ENCODE data around the gene LGALS7B.
"Not testable (repeated sequence)": the region's sequence is repeated elsewhere in the genome, so short reads cannot be mapped to it uniquely, and the experiment has no call there.

The LGALS7B gene

DNA sequence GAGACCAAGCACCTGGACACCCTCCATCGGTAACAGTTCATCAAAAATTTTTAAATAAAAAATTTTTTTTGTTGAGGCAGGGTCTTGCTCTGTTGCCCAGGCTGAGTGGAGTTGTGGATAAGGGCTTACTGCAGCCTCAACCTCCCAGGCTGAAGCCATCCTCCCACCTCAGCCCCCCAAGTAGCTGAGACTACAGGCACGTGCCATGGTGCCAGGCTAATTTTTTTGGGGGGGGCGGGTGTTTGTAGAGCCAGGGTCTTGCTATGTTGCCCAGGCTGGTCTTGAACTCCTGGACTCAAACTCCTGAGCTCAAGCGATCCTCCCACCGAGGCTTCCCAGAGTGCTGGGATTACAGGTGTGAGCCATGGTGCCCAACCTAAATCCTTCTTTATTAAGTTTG is 4.7 kb downstream of the LGALS7B start:
- DNase-seq (ENCODE audit: insufficient read length, low spot score), result no peak
- no peak for FAIRE-seq

DNA sequence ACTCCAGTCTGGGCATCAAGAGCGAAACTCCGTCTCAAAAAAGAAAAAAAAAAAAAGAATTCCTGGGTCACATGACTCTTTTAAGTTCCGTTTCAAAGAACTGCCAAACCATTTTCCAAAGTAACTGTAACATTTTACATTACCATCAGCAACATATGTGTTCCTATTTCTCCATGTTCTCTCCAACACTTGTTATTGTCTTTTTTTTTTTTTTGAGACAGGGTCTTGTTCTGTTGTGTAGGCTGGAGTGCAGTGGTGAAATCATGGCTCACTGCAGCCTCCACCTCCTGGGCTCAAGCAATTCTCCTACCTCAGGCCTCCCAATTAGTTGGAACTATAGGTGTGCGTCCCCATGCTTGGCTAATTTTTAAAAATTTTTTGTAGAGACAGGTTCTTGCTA is 6.5 kb downstream of the LGALS7B start:
- DNase-seq (ENCODE audit: insufficient read length, low spot score) (no peak), FAIRE-seq (no peak)

DNA sequence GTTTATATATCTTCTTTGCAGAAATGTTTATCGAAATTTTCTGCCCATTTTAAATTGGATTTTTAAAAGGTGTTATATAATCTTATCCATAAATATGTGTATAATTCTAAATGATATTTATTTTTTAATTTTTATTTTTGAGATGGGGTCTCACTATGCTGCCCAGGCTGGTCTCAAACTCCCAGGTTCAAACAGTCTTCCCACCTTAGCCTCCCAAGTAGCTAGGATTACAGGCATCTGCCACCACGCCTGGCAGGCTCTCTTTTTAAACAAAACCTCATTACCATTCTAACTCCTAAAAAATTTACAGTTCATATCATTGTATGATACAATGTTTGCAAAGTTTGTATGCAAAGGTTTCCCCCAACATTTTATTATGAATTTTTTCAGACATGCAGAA is 7.2 kb downstream of the LGALS7B start:
- FAIRE-seq, result no peak
- no peak for DNase-seq (ENCODE audit: insufficient read length, low spot score)

DNA sequence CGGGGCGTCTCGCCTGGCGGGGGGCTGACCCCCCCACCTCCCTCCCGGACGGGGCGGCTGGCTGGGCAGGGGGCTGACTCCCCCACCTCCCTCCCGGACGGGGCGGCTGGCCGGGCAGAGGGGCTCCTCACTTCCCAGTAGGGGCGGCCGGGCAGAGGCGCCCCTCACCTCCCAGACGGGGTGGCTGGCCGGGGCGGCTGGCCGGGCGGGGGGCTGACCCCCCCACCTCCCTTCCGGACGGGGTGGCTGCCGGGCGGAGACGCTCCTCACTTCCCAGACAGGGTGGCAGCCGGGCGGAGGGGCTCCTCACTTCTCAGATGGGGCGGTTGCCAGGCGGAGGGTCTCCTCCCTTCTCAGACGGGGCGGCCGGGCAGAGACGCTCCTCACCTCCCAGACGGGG is 8.8 kb downstream of the LGALS7B start:
- not testable (repeated sequence) for FAIRE-seq; DNase-seq (ENCODE audit: insufficient read length, low spot score)

DNA sequence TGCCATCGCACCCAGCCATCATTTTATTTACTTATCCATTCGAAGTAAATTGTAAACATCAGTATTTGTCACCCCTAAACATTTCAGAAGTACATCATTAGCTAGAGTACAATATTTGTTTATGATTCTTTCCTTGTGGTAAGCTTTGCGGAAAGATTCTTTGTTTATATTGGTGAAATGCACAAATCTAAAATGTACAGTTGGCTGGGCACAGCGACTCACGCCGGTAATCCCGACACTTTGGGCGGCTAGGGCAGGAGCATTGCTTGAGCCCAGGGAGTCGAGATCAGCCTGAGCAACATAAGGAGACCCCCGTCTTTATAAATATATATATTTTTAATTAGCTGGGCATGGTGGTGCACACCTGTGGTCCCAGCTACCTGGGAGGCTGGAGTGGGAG is 10.1 kb downstream of the LGALS7B start:
- FAIRE-seq (no peak), DNase-seq (ENCODE audit: insufficient read length, low spot score) (no peak)

DNA sequence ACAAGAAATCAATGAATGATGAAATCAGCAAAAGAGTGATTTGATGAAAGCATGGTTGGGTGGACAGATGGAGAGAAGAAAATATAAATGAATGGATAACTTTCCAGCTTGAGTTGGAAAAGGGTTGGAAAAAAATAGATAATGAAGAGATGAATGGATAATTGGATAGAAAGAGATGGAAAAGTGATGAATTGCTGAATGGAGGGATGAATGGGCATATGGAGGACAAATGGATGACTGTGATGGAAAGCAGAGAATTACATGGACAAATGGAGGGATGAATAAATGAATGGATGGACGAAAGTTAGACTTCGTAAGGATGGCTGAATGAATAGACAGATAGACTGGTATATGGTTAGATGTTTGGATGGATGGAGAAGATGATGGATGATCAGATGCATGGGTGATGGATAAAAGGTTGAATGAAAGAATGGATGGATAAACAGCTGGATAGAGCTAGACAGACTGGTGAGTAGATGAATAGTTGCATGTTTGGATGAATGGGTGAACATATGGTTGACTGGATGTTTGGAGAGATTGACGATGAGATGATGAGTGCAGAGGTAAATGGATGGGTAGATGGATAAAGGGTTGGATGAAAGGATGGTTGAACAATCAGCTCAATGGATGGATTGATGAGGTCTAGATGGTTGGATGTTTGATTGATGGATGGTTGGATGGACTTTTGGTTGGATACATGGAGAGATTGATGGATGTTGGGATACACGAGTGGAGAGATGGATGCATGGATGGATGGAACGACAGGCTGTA is 11.8 kb downstream of the LGALS7B start:
- no peak for DNase-seq (ENCODE audit: insufficient read length, low spot score)
- FAIRE-seq, result no peak

DNA sequence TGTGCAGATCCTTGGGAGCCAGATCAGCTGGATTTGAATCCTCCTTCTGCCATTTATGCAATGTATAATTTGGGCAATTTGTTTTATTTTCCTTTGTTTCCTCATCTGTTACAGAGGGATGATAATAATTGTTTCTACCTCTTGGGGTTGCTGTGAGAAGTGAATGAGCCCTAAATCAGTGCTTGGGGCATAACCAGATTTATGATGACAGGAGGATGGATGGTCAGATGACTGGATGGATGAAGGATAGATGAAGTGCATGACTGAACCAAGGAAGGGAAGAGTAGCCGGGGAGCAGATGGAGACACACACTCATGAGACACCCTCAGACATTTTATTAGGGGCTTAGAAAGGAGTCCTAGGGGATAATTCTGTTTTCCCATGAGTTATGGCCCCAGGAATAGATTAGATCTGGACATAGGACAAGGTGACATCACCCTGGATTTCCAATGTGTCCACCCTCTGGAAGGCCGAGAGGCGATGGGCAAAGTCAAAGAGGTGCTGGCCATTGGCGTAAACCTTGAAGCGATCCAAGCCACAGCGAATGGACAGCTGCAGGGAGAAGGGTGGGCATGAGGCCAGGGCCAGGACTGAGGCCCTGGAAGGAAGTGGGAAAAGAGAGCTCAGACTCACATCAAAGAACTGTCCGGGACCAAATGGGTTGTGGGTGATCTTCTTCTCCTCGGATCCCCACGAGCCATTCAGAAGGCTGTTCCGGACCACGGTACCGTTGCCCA is 12.5 kb downstream of the LGALS7B start:
- no peak for FAIRE-seq
- DNase-seq (ENCODE audit: insufficient read length, low spot score), result no peak

DNA sequence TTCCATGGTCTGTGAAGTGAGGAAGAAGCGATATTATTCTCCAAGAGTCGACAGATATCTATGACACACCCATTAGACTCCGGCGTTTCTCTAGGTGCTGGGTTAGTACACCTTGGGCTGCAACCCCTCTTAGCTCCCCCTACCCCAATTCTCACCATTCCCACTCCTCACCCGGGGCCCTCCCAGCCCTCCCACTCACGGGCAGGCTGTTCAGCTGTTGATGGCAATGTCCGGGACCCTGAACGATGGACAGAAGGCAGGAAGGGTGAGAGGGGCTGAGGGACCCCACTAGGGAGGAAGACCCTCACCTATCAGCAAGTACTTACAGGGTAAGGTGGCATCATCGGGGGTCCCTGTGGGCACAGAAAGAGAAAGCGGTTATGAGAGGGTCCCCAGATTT is 14.5 kb downstream of the LGALS7B start:
- FAIRE-seq (no peak), DNase-seq (ENCODE audit: insufficient read length, low spot score) (no peak)

DNA sequence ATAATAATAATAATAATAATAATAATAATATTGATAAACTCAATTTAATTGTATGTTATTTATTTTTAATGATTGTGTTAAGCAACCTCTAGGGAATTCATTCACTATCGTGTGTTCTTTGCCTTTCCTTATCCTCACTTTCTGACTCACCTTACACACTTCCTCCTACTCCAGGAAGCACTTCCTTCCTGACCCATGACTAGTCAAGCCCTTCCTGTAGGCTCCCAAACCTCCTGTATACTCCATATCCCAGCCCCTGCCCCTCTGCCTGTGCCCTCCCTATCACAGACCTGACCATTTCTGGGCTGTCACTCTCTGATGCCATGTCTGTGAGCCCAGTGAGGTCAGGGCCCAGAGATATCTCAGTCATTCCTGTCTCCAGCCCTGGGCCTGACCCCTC is 16.2 kb downstream of the LGALS7B start:
- no peak for FAIRE-seq
- DNase-seq (ENCODE audit: insufficient read length, low spot score), result no peak

DNA sequence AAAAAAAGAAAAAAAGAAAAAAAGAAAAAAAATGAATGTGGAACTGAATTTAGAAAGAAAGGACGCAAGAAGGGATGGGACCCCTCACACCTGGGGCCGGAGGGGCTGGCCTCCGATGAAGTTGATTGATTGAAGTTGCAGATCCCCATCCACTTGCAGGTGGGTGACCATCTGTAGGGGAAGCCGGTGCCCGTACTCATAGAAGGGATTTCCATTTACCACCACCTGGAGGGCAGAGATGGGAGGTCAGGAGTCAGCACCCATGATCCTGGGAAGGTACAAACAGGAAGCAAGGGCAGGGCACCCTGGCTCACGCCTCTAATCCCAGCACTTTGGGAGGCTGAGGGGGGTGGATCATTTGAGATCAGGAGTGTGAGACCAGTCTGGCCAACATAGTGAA is 17.4 kb downstream of the LGALS7B start:
- DNase-seq (ENCODE audit: insufficient read length, low spot score) (no peak), FAIRE-seq (no peak)

DNA sequence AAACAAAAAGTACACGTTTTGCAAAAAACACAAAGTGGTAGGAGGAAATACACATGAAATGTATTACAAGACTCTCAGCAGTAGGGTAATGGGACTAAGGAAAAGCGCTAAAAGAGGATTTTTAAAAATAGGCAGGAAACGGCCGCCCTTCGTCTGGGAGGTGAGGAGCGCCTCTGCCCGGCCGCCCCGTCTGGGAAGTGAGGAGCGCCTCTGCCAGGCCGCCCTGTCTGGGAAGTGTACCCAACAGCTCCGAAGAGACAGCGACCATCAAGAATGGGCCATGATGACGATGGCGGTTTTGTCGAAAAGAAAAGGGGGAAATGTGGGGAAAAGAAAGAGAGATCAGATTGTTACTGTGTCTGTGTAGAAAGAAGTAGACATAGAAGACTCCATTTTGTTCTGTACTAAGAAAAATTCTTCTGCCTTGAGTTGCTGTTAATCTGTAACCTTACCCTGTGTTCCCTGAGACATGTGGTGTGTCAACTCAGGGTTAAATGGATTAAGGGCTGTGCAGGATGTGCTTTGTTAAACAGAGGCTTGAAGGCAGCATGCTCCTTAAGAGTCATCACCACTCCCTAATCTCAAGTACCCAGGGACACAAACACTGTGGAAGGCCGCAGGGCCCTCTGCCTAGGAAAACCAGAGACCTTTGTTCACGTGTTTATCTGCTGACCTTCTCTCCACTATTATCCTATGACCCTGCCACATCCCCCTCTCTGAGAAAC is 18.5 kb downstream of the LGALS7B start:
- DNase-seq (ENCODE audit: insufficient read length, low spot score); FAIRE-seq: not testable (repeated sequence)

DNA sequence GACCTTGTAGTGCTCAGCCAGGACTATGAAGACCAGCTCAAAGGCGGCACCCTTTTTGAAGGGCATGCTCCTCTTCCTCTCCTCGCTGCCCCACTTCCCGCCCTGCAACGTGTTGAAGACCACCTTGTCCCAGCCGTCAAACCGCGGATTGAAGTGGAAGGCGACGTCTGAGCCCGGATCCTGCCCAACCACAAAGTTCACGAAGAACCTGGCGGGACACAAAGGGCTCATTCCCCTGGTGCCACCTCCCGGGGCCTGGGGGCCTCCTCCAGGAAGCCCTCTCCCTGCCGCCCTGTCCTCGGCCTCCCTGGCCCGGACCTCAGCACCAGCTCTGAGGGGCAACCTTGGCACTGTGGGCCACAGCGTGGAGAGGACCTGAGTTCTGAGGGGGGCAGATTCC is 19.7 kb downstream of the LGALS7B start:
- no peak for FAIRE-seq
- DNase-seq (ENCODE audit: insufficient read length, low spot score), result no peak

DNA sequence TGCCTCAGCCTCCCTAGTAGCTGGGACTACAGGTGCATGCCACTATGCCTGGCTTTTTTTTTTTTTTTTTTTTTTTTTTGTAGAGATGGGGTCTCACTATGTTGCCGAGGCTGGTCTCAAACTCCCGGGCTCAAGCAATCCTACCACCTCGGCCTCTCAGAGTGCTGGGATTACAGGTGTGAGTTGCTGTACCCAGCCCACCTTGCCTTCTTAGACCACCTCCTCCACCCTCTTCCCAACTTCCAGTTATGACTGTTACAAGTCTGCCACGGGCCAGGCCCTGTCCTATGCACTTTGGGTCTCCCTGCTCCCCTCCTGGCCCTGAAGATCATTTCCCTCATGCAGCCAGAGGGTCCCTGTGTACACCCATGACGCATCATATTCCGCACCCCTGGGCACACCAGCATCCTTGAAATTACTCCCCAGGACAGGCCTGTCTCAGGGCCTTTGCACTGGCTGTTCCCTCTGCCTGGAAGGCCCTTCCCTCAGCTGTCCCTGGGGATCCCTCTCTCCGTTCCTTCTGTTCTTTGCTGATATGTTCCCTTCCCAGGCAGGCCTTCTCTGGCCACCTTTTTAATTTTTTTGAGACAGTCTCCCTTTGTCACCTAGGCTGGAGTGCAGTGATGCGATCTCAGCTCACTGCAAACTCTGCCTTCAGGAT is 20.7 kb downstream of the LGALS7B start:
- FAIRE-seq (no peak), DNase-seq (ENCODE audit: insufficient read length, low spot score) (no peak)

DNA sequence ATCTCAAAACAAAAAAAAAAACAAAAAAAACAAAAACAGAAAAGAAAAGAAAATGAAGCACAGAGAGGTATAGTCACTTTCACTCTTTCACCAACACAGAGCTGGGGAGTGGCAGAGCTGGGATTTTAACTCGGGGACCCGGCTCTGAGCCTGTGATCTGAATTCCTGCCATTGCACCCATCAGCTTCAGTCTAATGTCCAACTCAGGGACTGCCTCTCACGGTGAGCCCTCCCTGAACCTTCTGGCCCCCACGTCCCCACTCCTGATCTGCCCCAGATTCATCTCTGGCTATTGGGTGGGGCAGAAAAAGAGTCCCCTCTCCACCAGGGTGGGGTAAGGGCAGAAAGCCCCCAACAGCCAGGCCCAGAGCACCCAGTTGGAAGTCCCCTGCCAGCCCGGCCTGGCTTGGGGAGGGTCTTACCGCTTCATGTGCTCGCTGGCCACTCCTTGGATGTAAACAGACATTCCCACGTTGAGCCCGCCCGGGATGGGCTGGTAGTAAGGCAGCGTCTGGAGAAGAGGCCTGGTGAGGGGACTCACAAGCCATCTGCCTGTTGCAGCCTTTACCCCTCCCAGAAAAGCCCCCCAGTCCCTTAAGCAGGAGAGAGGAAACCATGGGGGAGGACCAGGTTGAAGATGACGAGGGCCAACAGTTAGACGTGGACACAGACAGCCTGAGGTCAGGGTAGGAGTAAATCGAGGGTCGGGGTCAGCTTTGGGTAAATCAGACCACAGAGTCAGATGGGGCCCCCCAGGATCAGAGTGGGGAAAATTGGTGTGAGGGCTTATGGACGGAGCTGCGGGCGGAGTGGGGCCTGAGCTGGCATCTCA is 23.2 kb downstream of the LGALS7B start:
- no peak for DNase-seq (ENCODE audit: insufficient read length, low spot score)
- FAIRE-seq, result no peak

DNA sequence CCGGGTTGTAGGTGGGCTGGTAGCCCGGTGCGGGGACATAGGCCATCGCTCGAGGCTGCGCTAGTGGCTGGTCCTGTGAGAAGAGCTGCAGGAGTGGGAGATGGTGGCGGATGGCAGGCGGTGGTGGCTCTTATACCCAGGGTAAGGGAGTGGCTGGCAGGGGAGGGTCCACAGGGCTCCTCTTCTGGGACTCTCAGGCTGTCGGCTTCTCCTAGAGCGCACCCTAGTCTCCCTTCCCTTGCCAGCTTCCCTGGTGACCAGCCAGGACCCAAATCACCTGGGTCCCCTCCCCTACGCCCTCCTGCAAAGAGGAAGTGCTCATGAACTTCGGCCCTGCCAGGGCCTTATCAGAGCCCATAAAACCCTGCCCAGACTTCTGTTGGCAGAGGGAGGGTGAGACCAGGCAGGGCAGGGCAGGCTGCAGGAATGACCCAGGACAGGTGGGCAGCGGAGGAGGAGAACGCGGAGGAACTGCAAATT is 23.9 kb downstream of the LGALS7B start, which contains the start of gene LGALS4:
Gene LGALS4, minus strand, starts transcription at position 105 of the 480 bp plus-strand sequence. Its CDS starts 59 bp downstream, at position 46.
- DNase-seq (ENCODE audit: insufficient read length, low spot score) (no peak), FAIRE-seq (no peak)

DNA sequence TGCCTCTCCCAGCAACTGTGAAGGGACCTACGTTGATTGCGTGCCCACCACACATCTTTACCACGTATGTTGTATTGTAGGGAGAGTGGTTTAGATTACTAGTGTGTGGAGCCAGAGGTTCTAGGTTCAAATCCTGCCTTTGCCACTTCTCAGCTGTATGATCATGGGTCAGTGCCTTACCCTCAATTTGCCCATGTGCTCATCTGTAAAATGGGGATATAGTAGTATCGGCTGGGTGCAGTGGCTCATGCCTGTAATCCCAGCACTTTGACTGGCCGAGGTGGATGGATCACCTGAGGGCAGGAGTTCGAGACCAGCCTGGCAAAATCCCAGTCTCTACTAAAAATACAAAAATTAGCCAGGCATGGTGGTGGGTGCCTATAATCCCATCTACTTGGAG is 24.3 kb downstream of the LGALS7B start:
- no peak for FAIRE-seq
- no peak for DNase-seq (ENCODE audit: insufficient read length, low spot score)

DNA sequence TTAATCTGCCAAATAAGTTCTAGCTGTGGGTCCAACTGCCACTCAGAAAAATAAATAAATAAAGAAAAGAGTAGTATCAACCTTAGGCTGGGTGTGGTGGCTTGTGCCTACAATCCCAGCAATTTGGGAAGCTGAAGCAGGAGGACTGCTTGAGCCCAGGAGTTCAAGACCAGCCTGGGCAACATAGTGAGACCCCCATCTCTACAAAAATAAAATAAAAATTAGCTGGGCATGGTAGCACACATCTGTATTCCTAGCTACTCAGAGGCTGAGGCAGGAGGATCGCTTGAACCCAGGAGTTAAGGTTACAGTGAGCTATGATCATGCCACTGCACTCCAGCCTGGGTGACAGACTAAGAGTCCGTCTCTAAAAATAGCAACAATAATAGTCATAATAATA is 24.9 kb downstream of the LGALS7B start:
- FAIRE-seq; DNase-seq (ENCODE audit: insufficient read length, low spot score): not testable (repeated sequence)

DNA sequence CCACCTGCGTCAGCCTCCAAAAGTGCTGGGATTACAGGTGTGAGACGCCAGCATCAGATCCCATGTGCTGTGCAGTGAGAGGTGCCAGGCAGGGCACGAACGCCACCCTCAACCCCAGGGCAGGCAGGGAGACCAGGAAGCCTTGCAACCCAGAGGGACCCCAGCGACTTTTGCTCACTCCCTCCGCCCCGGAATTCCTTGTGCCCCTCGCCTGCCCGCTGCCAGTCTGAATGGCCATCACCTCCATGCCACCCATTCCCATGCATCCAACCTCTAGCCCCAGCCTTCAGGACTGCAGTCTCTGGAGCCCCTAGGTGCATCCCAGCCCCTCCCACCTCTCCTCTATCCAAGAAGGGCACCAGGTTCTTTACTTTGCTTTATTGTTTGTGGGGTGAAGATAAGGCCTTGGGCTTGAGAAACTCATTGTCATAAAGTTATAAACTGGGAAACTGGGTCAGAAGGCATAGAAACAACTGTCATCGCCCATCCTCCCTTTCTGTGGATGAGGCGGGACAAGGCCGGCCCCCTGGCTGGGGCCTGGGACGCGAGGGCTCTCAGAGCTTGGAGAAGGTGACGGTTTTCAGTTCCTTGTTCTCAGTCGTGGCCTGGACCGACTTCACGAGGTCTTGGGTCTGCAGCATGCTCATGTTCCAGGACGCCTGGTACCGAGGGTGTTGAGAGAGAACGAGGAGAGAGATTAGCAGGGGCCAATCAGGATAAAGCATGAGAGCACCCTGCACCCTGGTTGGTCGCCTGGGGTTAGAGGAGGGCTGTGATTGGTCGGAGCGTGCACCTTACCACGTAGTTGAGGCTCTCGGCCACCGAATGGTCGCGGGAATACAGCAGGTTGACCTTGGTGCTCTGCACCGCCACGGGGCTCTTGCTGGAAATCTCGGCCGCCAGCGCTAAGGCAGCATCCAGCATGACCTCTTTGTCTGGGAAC is 26.3 kb downstream of the LGALS7B start:
- FAIRE-seq, result no peak

More for the DNA sequence above, 26.3 kb downstream of the LGALS7B start:
- no peak for DNase-seq (ENCODE audit: insufficient read length, low spot score)

Measured in GM19239 (cell line).